Smooth muscle cell of the pulmonary artery (primary cell): ENCODE data around the gene FNDC7. TPM values are rescaled to one million over a fixed set of nuclear protein-coding genes. Genes with fewer than 3 reads are reported as not detected.

Experiments used
- total RNA-seq: library from RNA; depleted of rRNA; stranded (reverse); fragments of >200 nt; gene quantifications from 2 replicates; pipeline ENCODE4 v1.2.3, GENCODE V29; 2014

Gene FNDC7, protein sequence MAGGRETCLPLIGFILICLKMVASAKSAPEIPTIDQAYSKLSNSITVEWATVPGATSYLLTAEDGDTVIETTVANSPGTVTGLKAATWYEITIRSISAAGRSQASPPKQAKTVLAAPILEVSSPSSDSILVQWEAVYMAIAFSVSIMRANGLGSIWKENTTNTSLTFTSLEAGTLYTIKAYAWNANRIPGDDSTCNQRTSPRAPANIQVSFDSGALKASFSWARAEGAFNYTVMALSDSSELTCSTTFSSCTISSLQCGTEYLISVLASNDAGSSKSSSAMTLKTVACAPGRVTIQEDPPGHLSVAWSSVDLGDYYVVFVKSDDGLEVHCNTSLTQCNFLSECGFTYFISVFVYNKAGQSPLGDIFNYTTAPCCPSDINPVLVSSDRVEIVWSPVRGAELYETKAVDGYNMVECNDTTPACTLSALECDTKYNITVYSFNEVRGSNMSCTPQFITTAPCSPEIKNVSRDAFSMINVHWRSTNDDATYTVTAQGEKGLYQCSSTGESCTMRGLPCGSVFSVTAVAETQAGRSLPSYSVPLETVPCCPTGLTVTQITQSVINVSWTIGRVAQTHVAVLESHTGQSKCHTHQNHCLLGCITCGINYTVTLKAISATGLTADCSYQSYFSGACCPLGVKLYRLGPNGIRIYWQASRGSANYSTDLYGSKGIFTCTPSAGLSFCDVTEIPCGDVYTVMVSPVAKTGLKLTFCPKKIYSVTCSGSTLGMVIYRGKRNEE
- 0.07 and 0.33 TPM in 2 replicates for total RNA-seq

DNA sequence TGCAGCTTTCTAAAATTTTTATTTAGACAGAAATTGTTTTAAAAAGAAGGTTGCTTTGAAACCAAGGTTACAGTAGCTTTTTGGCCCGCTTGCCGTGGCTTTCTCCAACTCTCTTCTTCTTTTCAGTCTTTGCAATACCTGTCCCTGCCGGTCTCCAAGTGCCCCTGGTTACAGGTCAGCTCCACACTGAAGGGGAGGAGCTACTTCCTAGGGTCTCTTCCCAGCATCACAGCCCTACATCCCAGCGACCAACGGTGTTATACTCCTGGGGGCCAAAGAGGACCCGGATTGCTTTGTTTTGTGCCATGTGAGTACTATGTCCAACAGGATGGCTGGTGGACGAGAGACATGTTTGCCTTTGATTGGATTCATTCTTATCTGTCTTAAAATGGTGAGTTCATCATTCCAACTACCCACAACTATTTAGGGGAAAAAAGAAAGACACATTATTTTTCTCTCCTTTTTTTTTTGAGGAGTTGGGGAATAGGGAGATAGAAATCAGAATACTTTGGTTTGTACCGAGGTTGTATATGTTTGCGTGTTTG is at the start of gene FNDC7:
Gene FNDC7 (plus strand): TSS at position 303 of the 545 bp plus-strand sequence. CDS start 26 bp downstream, at position 329.

DNA sequence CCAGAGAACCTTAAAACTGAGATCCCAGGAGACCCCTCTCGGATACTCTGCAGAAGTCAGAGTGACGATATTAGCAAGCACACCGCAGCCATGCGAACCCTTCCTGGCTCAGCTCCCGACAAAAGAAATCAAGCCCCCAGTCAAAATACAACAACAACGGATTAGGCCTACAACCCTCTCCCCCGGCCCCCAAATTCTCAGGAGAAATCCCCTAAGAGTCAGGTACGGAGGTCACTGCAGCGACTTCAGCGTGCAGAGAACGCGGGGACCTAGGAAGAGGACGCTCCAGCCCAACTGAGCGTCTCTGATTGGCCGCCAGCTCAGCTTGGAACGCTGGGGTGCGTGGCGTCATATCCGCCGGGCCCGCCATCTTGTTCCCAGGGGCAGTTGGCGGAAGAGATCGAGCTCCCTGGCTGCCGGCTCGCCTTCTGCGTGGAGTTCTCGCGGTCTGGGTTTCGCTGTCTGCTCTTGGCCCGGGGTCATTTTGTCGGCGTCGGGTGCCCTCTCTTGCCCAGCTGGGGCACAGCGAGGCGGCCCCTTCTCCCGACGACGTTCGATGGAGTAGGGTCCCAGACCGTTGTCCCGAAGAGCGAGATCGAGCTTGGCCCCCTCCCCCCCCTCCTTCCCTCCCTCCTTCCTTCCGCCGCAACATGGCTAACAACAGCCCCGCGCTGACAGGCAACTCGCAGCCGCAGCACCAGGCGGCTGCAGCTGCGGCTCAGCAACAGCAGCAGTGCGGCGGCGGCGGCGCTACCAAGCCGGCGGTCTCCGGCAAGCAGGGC is 20.6 kb upstream of the FNDC7 start, which contains the start of gene PRPF38B:
Gene PRPF38B (plus strand): TSS at position 369 of the 782 bp plus-strand sequence. CDS start 282 bp downstream, at position 651.

DNA sequence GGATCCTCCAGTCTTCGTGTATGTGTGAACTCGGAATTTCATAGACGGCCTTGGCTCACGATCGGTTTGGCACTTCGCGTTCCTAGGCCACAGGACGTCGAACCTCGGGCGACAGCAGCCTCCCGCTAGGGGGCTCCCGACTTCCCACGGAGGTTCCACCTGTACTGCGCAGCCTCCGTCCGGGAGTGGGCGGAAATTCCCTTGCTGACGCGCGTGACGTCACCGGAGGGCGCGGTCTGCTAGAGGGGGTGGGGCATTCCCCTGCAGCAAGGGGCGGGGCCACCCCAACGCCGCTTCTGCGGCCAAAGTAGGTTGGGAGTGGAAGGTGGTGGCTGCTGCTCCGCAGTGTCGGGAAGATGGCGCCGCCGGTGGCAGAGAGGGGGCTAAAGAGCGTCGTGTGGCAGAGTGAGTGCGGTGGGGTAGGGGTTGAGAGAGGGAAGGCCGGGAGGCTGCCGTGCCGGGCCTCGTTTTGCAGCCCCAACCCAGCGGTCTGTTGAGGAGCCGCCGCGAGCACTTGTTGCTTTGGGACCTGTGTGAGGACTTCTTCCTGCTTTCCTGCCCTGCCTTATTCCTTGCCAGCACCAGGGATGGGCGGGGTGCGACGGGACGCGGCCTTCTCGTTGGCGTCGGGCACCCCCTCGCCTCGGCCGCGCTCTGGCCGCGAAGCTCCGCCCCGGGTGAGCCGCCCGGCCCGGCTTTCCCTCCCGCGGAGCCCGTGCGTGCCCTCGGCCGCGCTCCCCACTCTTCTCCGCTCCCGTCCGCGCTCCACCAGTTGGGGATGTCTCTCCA is 33.9 kb downstream of the FNDC7 start, which contains the start of gene STXBP3:
Gene STXBP3 (plus strand): TSS at position 293 of the 789 bp plus-strand sequence. CDS start 64 bp downstream, at position 357.

Other genes with a start within 250 kb of the FNDC7 start
- 18.0 and 32.5 TPM in 2 replicates for gene EEIG2, start 152.8 kb upstream of the FNDC7 start, total RNA-seq
- 1.9 and 3.4 TPM in 2 replicates for gene HENMT1, start 51.8 kb upstream of the FNDC7 start, total RNA-seq
- 13.2 and 13.9 TPM in 2 replicates for gene PRPF38B, start 20.6 kb upstream of the FNDC7 start, total RNA-seq
- gene STXBP3, start 33.8 kb downstream of the FNDC7 start, total RNA-seq: 40.9 and 53.8 TPM in 2 replicates
- 0.33 TPM in 1 of 2 replicates, not detected in the other for gene AKNAD1, start 144.2 kb downstream of the FNDC7 start, total RNA-seq
- 8.7 and 24.4 TPM in 2 replicates for gene GPSM2, start 164.1 kb downstream of the FNDC7 start, total RNA-seq